K562 (cell line): ENCODE data around the gene ALKBH7. TPM values are rescaled to one million over a fixed set of nuclear protein-coding genes. Genes with fewer than 3 reads are reported as not detected.

Experiments used
- ATAC-seq: fragments of 200-7000 bp; cut with Tn5 transposase; 3 replicates; pipeline ENCODE4 v1.9.1; 2020; ENCODE audit warnings: moderate library complexity
- BruUV-seq: library from RNA; stranded (reverse); fragments of 400-500 nt; replicated peaks from 2 replicates; lab custom pipeline; 2021; lab: Mats Ljungman, UMichigan
- CTCF ChIA-PET: fragments of 300-600 bp; formaldehyde crosslinking; extraction: SDS; loops from one replicate; lab custom pipeline; 2021; ENCODE audit warnings: low intra/inter-chr PET ratio; lab: Yijun Ruan, JAX
- POLR2A ChIA-PET: fragments of 300-600, 350-650 bp; sonication (Branson Sonifier 250); formaldehyde crosslinking; extraction: SDS; loops from one replicate; lab custom pipeline; 2021; ENCODE audit warnings: antibody characterized with exemption, inconsistent platforms; lab: Yijun Ruan, JAX
- DNase-seq, 4 experiments: peaks; one replicate each; pipeline versions ENCODE4 v3.0.0 to v3.0.0-alpha.2; 2011 to 2018; ENCODE audit warnings: low spot score in 3 of 4, mixed read lengths in 3 of 4; ENCODE audit errors: extremely low read depth in 1 of 4
- FAIRE-seq: peaks from 2 replicates; lab custom pipeline; 2011; peaks lifted over from hg19 to GRCh38; lab: Jason Lieb, UNC
- H2AFZ ChIP-seq: 2 replicates; pipeline ENCODE4 v1.6.0; 2011; ENCODE audit warnings: low read depth, low read length, control low read depth, inconsistent platforms
- H3K27ac ChIP-seq: fragments of 200-600 bp; 3 replicates; pipeline ENCODE4 v1.8.0; 2011; ENCODE audit warnings: low read depth, mild to moderate bottlenecking, control low read depth, inconsistent platforms, low read length, moderate library complexity, mixed read lengths; ENCODE audit errors: extremely low read depth
- H3K27me3 ChIP-seq, 2 experiments: fragments of 300-600 bp in 1 of 2; 2 replicates in 1 of 2; 3 replicates in 1 of 2; pipeline versions ENCODE4 v1.6.0 to v1.8.0; 2011; ENCODE audit warnings: inconsistent platforms in 2 of 2, low read length in 2 of 2, mild to moderate bottlenecking in 1 of 2, mixed read lengths in 1 of 2, moderate library complexity in 1 of 2; ENCODE audit not compliant: control insufficient read depth in 2 of 2, insufficient read depth in 2 of 2
- H3K36me3 ChIP-seq: fragments of 300-600 bp; 3 replicates; pipeline ENCODE4 v1.8.0; 2011; ENCODE audit warnings: mild to moderate bottlenecking, low read length, inconsistent platforms; ENCODE audit not compliant: control insufficient read depth, insufficient read depth
- H3K4me1 ChIP-seq, 2 experiments: fragments of 200-600 bp in 1 of 2; replicated peaks in 1 of 2; 2 replicates in 1 of 2; 3 replicates in 1 of 2; pipeline versions ENCODE4 v1.5.1 to v1.8.0; 2011; ENCODE audit warnings: inconsistent platforms in 2 of 2, low read length in 2 of 2, mild to moderate bottlenecking in 1 of 2, mixed read lengths in 1 of 2, moderate library complexity in 1 of 2; ENCODE audit not compliant: control insufficient read depth in 2 of 2, insufficient read depth in 2 of 2
- H3K4me2 ChIP-seq: 2 replicates; pipeline ENCODE4 v1.6.1; 2011; ENCODE audit warnings: low read length, control low read depth, inconsistent platforms, mixed read lengths; ENCODE audit not compliant: insufficient read depth
- H3K4me3 ChIP-seq: fragments of 200-600 bp; sonication (generic), shearing (Covaris generic); 2 replicates; pipeline ENCODE4 v1.5.1; 2016; ENCODE audit warnings: control low read depth, inconsistent platforms
- H3K79me2 ChIP-seq: fragments of 200-600 bp; 3 replicates; pipeline ENCODE4 v1.8.0; 2011; ENCODE audit warnings: low read length, inconsistent platforms; ENCODE audit not compliant: control insufficient read depth, insufficient read depth
- H3K9ac ChIP-seq, 2 experiments: 2 replicates each; pipeline versions ENCODE4 v1.6.0 to v1.6.1; 2011; ENCODE audit warnings: low read depth in 2 of 2, low read length in 2 of 2, control low read depth in 1 of 2, inconsistent platforms in 1 of 2, mild to moderate bottlenecking in 1 of 2, mixed read lengths in 1 of 2; ENCODE audit not compliant: insufficient read depth in 1 of 2
- H3K9me1 ChIP-seq: one replicate; pipeline ENCODE4 v1.6.0; 2011; ENCODE audit warnings: inconsistent platforms, mild to moderate bottlenecking, low read length, moderate library complexity; ENCODE audit not compliant: control insufficient read depth, insufficient read depth
- H3K9me3 ChIP-seq: replicated peaks from 2 replicates; pipeline ENCODE4 v1.5.1; 2011; ENCODE audit warnings: low read depth, low read length, inconsistent platforms; ENCODE audit not compliant: control insufficient read depth, insufficient read depth
- H4K20me1 ChIP-seq: replicated peaks from 2 replicates; pipeline ENCODE4 v1.6.1; 2011; ENCODE audit warnings: low read length, inconsistent platforms, mixed read lengths; ENCODE audit not compliant: control insufficient read depth, insufficient read depth
- NONO ChIP-seq, 2 experiments: fragments of 200-400 bp in 1 of 2; fragments of 450-650 bp in 1 of 2; formaldehyde crosslinking in 1 of 2; IDR thresholded peaks; 2 replicates each; pipeline ENCODE4 v1.6.1; 2017; ENCODE audit warnings: low read depth in 2 of 2, mild to moderate bottlenecking in 2 of 2, moderate library complexity in 2 of 2, low read length in 1 of 2
- WGBS: fragments of 100-300 bp; shearing (Covaris generic); methylation state at CpG from one replicate; pipeline ENCODE4 v1.1.6; 2016; ENCODE audit warnings: low coverage, mixed read lengths; ENCODE audit not compliant: insufficient coverage; ENCODE audit errors: missing lambda C conversion rate; 5-methylcytosine and 5-hydroxymethylcytosine counted together
- in situ Hi-C: fragments of 300-500 bp; cut with MboI; formaldehyde crosslinking; loops from 4 replicates; pipeline ENCODE4 v1.15.0; 2018; ENCODE audit warnings: inconsistent platforms, mixed read lengths
- intact Hi-C: fragments of 100-400 bp; cut with micrococcal nuclease; formaldehyde crosslinking; loops from 2 replicates; pipeline ENCODE4 v1.14.2; 2022
- polyA plus RNA-seq, 8 experiments: library from polyadenylated mRNA; depleted of rRNA in 4 of 8; stranded (reverse) in 5 of 8; unstranded in 3 of 8; fragments of >200 nt; fragmentation: Nextera tagmentation in 2 of 8; fragmentation: Illumina TruSeq in 1 of 8; extraction: Ambion mirVana in 2 of 8; extraction: Trizol in 1 of 8; gene quantifications; 2 replicates each; pipeline versions ENCODE4 v1.2.1 to v1.2.3, GENCODE V29; 2011 to 2014; ENCODE audit warnings: inconsistent platforms in 1 of 8, missing spikeins in 1 of 8
- total RNA-seq, 7 experiments: library from RNA; depleted of rRNA in 6 of 7; stranded (reverse); fragments of >200 nt in 6 of 7; fragmentation: Illumina TruSeq in 2 of 7; extraction: Trizol in 2 of 7; gene quantifications; 2 replicates each; pipeline versions ENCODE4 v1.2.1 to v1.2.3, GENCODE V29; 2011 to 2021; ENCODE audit warnings: low replicate concordance in 1 of 7
- TF ChIP-seq, protein P1 (sequence below), 2 experiments: fragments of 450-650 bp; formaldehyde crosslinking in 1 of 2; IDR thresholded peaks; 2 replicates each; pipeline versions ENCODE4 v1.4.0 to v1.6.1; 2014 to 2020; ENCODE audit warnings: mild to moderate bottlenecking in 2 of 2, borderline replicate concordance in 1 of 2, low read depth in 1 of 2

The ALKBH7 gene
- total and polyA plus RNA-seq, 9 of the 15 experiments (the other 6 are each of a cell fraction or from before 2014, with no cell fraction given) = 0.69 to 94.8 (median 17.6) TPM

DNA sequence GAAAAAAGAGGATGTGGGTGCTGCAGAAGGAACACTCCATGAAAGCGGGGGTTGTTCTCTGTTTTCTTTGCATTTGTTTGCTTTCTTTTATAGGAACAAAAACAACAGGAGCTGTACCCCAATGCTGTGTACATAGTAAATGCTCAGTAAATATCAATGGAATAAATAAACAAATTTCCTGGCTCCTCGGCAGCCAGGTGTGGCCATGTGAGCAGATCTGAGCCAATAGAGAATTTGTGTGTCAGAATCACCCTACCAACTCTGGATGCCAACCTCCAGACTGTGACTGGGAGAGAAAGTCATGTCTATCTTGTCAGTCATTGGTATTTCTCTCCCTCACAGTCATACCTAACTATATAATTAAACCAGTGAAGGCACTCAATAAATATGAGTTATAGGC, 21.9 kb upstream of the ALKBH7 start:
- in situ Hi-C loops (no loop called here), intact Hi-C loops (no loop called here)
- H3K9ac ChIP-seq = no peak overlapping the region
- H3K27ac ChIP-seq = no peak overlapping the region
- peaks cover 10 to 15% of the 10 kb centered on the region in 2 experiments for H3K27me3 ChIP-seq
- no peak for FAIRE-seq
- BruUV-seq = no TSS peak
- TF ChIP-seq, protein P1, sequence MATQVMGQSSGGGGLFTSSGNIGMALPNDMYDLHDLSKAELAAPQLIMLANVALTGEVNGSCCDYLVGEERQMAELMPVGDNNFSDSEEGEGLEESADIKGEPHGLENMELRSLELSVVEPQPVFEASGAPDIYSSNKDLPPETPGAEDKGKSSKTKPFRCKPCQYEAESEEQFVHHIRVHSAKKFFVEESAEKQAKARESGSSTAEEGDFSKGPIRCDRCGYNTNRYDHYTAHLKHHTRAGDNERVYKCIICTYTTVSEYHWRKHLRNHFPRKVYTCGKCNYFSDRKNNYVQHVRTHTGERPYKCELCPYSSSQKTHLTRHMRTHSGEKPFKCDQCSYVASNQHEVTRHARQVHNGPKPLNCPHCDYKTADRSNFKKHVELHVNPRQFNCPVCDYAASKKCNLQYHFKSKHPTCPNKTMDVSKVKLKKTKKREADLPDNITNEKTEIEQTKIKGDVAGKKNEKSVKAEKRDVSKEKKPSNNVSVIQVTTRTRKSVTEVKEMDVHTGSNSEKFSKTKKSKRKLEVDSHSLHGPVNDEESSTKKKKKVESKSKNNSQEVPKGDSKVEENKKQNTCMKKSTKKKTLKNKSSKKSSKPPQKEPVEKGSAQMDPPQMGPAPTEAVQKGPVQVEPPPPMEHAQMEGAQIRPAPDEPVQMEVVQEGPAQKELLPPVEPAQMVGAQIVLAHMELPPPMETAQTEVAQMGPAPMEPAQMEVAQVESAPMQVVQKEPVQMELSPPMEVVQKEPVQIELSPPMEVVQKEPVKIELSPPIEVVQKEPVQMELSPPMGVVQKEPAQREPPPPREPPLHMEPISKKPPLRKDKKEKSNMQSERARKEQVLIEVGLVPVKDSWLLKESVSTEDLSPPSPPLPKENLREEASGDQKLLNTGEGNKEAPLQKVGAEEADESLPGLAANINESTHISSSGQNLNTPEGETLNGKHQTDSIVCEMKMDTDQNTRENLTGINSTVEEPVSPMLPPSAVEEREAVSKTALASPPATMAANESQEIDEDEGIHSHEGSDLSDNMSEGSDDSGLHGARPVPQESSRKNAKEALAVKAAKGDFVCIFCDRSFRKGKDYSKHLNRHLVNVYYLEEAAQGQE (IDR thresholded peaks at IDR 0.05; ENCODE audit: borderline replicate concordance) = no peak
- TF ChIP-seq, protein P1 (CRISPR knock-in tag; IDR thresholded peaks at IDR 0.05; ENCODE audit: low read depth) = no peak
- no peak for TF ChIP-seq NONO (IDR thresholded peaks at IDR 0.05; ENCODE audit: low read depth in 2 of 2, low read length in 1 of 2)
- ChIA-PET CTCF (no interaction called here), POLR2A (no interaction called here)
- H3K9me1 ChIP-seq = no peaks in the 10 kb centered on the region
- peaks cover 4% of the 10 kb centered on the region; the same call in 1 of the 2 replicates for H3K9me3 ChIP-seq
- no peaks in the 10 kb centered on the region for H3K79me2 ChIP-seq
- no peak overlapping the region for H2AFZ ChIP-seq
- no peak for DNase-seq
- H3K4me3 ChIP-seq = no peak overlapping the region
- WGBS = 0% methylated on average over 1 of the region's 2 CpGs
- no peaks in the 10 kb centered on the region for H3K36me3 ChIP-seq
- no peaks in the 10 kb centered on the region for H3K4me1 ChIP-seq
- no peak for ATAC-seq
- no peaks in the 10 kb centered on the region for H4K20me1 ChIP-seq
- H3K4me2 ChIP-seq = no peak overlapping the region
